HT-29 (cell line): ENCODE measurements around the gene ANKH. TPM values are rescaled to one million over a fixed set of nuclear protein-coding genes. Genes with fewer than 3 reads are reported as not detected.
A peak's percentile ranks its signal among the peaks of the same experiment; 100 is the strongest.
"Not testable (repeated sequence)": the region's sequence is repeated elsewhere in the genome, so short reads cannot be mapped to it uniquely, and the experiment has no call there.

Experiments
- DNase-seq: peaks from one replicate; pipeline ENCODE4 v3.0.0-alpha.2; 2015; ENCODE audit warnings: low spot score
- total RNA-seq: library from RNA; depleted of rRNA; stranded (reverse); fragments of >200 nt; shearing (Covaris generic); gene quantifications from 2 replicates; pipeline ENCODE4 v1.2.3, GENCODE V29; 2014; rRNA removed

ANKH gene
- 27.1 and 44.3 TPM in 2 replicates for total RNA-seq

GRCh38 chr5:14871214-14872069 lies at the start of gene ANKH:
Gene ANKH (minus strand): TSS chr5:14871778. CDS start chr5:14871447, 331 bp downstream.
- DNase-seq = peak; percentile 80

- DNase-seq = no peak
Measured at GRCh38 chr5:14920121-14920520, 48.5 kb upstream of the ANKH start.

- not testable (repeated sequence) for DNase-seq
Measured at GRCh38 chr5:14919106-14919505, 47.5 kb upstream of the ANKH start.

- DNase-seq = no peak
Measured at GRCh38 chr5:14917719-14918118, 46.1 kb upstream of the ANKH start.

GRCh38 chr5:14915291-14915952 lies 43.8 kb upstream of the ANKH start:
- DNase-seq = no peak

- no peak for DNase-seq
Measured at GRCh38 chr5:14914623-14915260, 43.2 kb upstream of the ANKH start.

- no peak for DNase-seq
Measured at GRCh38 chr5:14914193-14914592, 42.6 kb upstream of the ANKH start.

GRCh38 chr5:14913096-14913495 lies 41.5 kb upstream of the ANKH start:
- DNase-seq = no peak

GRCh38 chr5:14912206-14912605 lies 40.6 kb upstream of the ANKH start:
- no peak for DNase-seq

GRCh38 chr5:14909369-14909768 lies 37.8 kb upstream of the ANKH start:
- no peak for DNase-seq

- no peak for DNase-seq
Measured at GRCh38 chr5:14908172-14908571, 36.6 kb upstream of the ANKH start.

- no peak for DNase-seq
Measured at GRCh38 chr5:14906628-14907027, 35.0 kb upstream of the ANKH start.

- no peak for DNase-seq
Measured at GRCh38 chr5:14902826-14903560, 31.4 kb upstream of the ANKH start.

- no peak for DNase-seq
Measured at GRCh38 chr5:14901462-14902051, 30.0 kb upstream of the ANKH start.

GRCh38 chr5:14900693-14901461 lies 29.3 kb upstream of the ANKH start:
- DNase-seq = no peak

- DNase-seq = no peak
Measured at GRCh38 chr5:14896131-14896530, 24.6 kb upstream of the ANKH start.

- peak; percentile 46 for DNase-seq
Measured at GRCh38 chr5:14895301-14895700, 23.7 kb upstream of the ANKH start.

- no peak for DNase-seq
Measured at GRCh38 chr5:14894748-14895147, 23.2 kb upstream of the ANKH start.

- DNase-seq = peak; percentile 71
Measured at GRCh38 chr5:14893381-14893780, 21.8 kb upstream of the ANKH start.

GRCh38 chr5:14890846-14891245 lies 19.3 kb upstream of the ANKH start:
- no peak for DNase-seq
